K562 (cell line): ENCODE measurements around the gene SLC1A2. TPM values are rescaled to one million over a fixed set of nuclear protein-coding genes. Genes with fewer than 3 reads are reported as not detected.

ENCODE experiments used
- ATAC-seq: fragments of 200-7000 bp; cut with Tn5 transposase; 3 replicates; pipeline ENCODE4 v1.9.1; 2020; ENCODE audit warnings: moderate library complexity
- BruUV-seq: library from RNA; stranded (reverse); fragments of 400-500 nt; replicated peaks from 2 replicates; lab custom pipeline; 2021; lab: Mats Ljungman, UMichigan
- CTCF ChIA-PET: fragments of 300-600 bp; formaldehyde crosslinking; extraction: SDS; loops from one replicate; lab custom pipeline; 2021; ENCODE audit warnings: low intra/inter-chr PET ratio; lab: Yijun Ruan, JAX
- POLR2A ChIA-PET: fragments of 300-600, 350-650 bp; sonication (Branson Sonifier 250); formaldehyde crosslinking; extraction: SDS; loops from one replicate; lab custom pipeline; 2021; ENCODE audit warnings: antibody characterized with exemption, inconsistent platforms; lab: Yijun Ruan, JAX
- DNase-seq, 4 experiments: peaks; one replicate each; pipeline versions ENCODE4 v3.0.0 to v3.0.0-alpha.2; 2011 to 2018; ENCODE audit warnings: low spot score in 3 of 4, mixed read lengths in 3 of 4; ENCODE audit errors: extremely low read depth in 1 of 4
- FAIRE-seq: peaks from 2 replicates; lab custom pipeline; 2011; peaks lifted over from hg19 to GRCh38; lab: Jason Lieb, UNC
- H2AFZ ChIP-seq: 2 replicates; pipeline ENCODE4 v1.6.0; 2011; ENCODE audit warnings: low read depth, low read length, control low read depth, inconsistent platforms
- H3K27ac ChIP-seq: fragments of 200-600 bp; 3 replicates; pipeline ENCODE4 v1.8.0; 2011; ENCODE audit warnings: low read depth, mild to moderate bottlenecking, control low read depth, inconsistent platforms, low read length, moderate library complexity, mixed read lengths; ENCODE audit errors: extremely low read depth
- H3K27me3 ChIP-seq, 2 experiments: fragments of 300-600 bp in 1 of 2; 2 replicates in 1 of 2; 3 replicates in 1 of 2; pipeline versions ENCODE4 v1.6.0 to v1.8.0; 2011; ENCODE audit warnings: inconsistent platforms in 2 of 2, low read length in 2 of 2, mild to moderate bottlenecking in 1 of 2, mixed read lengths in 1 of 2, moderate library complexity in 1 of 2; ENCODE audit not compliant: control insufficient read depth in 2 of 2, insufficient read depth in 2 of 2
- H3K36me3 ChIP-seq: fragments of 300-600 bp; 3 replicates; pipeline ENCODE4 v1.8.0; 2011; ENCODE audit warnings: mild to moderate bottlenecking, low read length, inconsistent platforms; ENCODE audit not compliant: control insufficient read depth, insufficient read depth
- H3K4me1 ChIP-seq, 2 experiments: fragments of 200-600 bp in 1 of 2; replicated peaks in 1 of 2; 2 replicates in 1 of 2; 3 replicates in 1 of 2; pipeline versions ENCODE4 v1.5.1 to v1.8.0; 2011; ENCODE audit warnings: inconsistent platforms in 2 of 2, low read length in 2 of 2, mild to moderate bottlenecking in 1 of 2, mixed read lengths in 1 of 2, moderate library complexity in 1 of 2; ENCODE audit not compliant: control insufficient read depth in 2 of 2, insufficient read depth in 2 of 2
- H3K4me2 ChIP-seq: 2 replicates; pipeline ENCODE4 v1.6.1; 2011; ENCODE audit warnings: low read length, control low read depth, inconsistent platforms, mixed read lengths; ENCODE audit not compliant: insufficient read depth
- H3K4me3 ChIP-seq: fragments of 200-600 bp; sonication (generic), shearing (Covaris generic); 2 replicates; pipeline ENCODE4 v1.5.1; 2016; ENCODE audit warnings: control low read depth, inconsistent platforms
- H3K79me2 ChIP-seq: fragments of 200-600 bp; 3 replicates; pipeline ENCODE4 v1.8.0; 2011; ENCODE audit warnings: low read length, inconsistent platforms; ENCODE audit not compliant: control insufficient read depth, insufficient read depth
- H3K9ac ChIP-seq, 2 experiments: 2 replicates each; pipeline versions ENCODE4 v1.6.0 to v1.6.1; 2011; ENCODE audit warnings: low read depth in 2 of 2, low read length in 2 of 2, control low read depth in 1 of 2, inconsistent platforms in 1 of 2, mild to moderate bottlenecking in 1 of 2, mixed read lengths in 1 of 2; ENCODE audit not compliant: insufficient read depth in 1 of 2
- H3K9me1 ChIP-seq: one replicate; pipeline ENCODE4 v1.6.0; 2011; ENCODE audit warnings: inconsistent platforms, mild to moderate bottlenecking, low read length, moderate library complexity; ENCODE audit not compliant: control insufficient read depth, insufficient read depth
- H3K9me3 ChIP-seq: replicated peaks from 2 replicates; pipeline ENCODE4 v1.5.1; 2011; ENCODE audit warnings: low read depth, low read length, inconsistent platforms; ENCODE audit not compliant: control insufficient read depth, insufficient read depth
- H4K20me1 ChIP-seq: replicated peaks from 2 replicates; pipeline ENCODE4 v1.6.1; 2011; ENCODE audit warnings: low read length, inconsistent platforms, mixed read lengths; ENCODE audit not compliant: control insufficient read depth, insufficient read depth
- ATF4 ChIP-seq: fragments of 450-650 bp; formaldehyde crosslinking; IDR thresholded peaks from 2 replicates; pipeline ENCODE4 v1.4.0; 2022; ENCODE audit warnings: mild to moderate bottlenecking, moderate library complexity
- PRPF4 ChIP-seq: fragments of 200-400 bp; formaldehyde crosslinking; IDR thresholded peaks from one replicate; pipeline ENCODE4 v1.6.1; 2017; ENCODE audit warnings: low read length, low read depth, mild to moderate bottlenecking; ENCODE audit not compliant: insufficient read depth, poor library complexity, severe bottlenecking
- RUNX1 ChIP-seq: sonication (generic); IDR thresholded peaks from 2 replicates; pipeline ENCODE4 v1.6.1; 2016; ENCODE audit warnings: antibody characterized with exemption, low read depth
- ZNF316 ChIP-seq: fragments of 450-650 bp; IDR thresholded peaks from 2 replicates; pipeline ENCODE4 v1.6.1; 2016
- ZNF551 ChIP-seq: fragments of 250-450 bp; sonication (Bioruptor Pico); IDR thresholded peaks from 2 replicates; pipeline ENCODE4 v1.5.0; 2021; ENCODE audit warnings: mild to moderate bottlenecking, moderate library complexity
- WGBS: fragments of 100-300 bp; shearing (Covaris generic); methylation state at CpG from one replicate; pipeline ENCODE4 v1.1.6; 2016; ENCODE audit warnings: low coverage, mixed read lengths; ENCODE audit not compliant: insufficient coverage; ENCODE audit errors: missing lambda C conversion rate; 5-methylcytosine and 5-hydroxymethylcytosine counted together
- in situ Hi-C: fragments of 300-500 bp; cut with MboI; formaldehyde crosslinking; loops from 4 replicates; pipeline ENCODE4 v1.15.0; 2018; ENCODE audit warnings: inconsistent platforms, mixed read lengths
- intact Hi-C: fragments of 100-400 bp; cut with micrococcal nuclease; formaldehyde crosslinking; loops from 2 replicates; pipeline ENCODE4 v1.14.2; 2022
- polyA plus RNA-seq, 8 experiments: library from polyadenylated mRNA; depleted of rRNA in 4 of 8; stranded (reverse) in 5 of 8; unstranded in 3 of 8; fragments of >200 nt; fragmentation: Nextera tagmentation in 2 of 8; fragmentation: Illumina TruSeq in 1 of 8; extraction: Ambion mirVana in 2 of 8; extraction: Trizol in 1 of 8; gene quantifications; 2 replicates each; pipeline versions ENCODE4 v1.2.1 to v1.2.3, GENCODE V29; 2011 to 2014; ENCODE audit warnings: inconsistent platforms in 1 of 8, missing spikeins in 1 of 8
- total RNA-seq, 7 experiments: library from RNA; depleted of rRNA in 6 of 7; stranded (reverse); fragments of >200 nt in 6 of 7; fragmentation: Illumina TruSeq in 2 of 7; extraction: Trizol in 2 of 7; gene quantifications; 2 replicates each; pipeline versions ENCODE4 v1.2.1 to v1.2.3, GENCODE V29; 2011 to 2021; ENCODE audit warnings: low replicate concordance in 1 of 7
- TF ChIP-seq, protein P1 (sequence below): sonication (generic); formaldehyde crosslinking; IDR thresholded peaks from 2 replicates; pipeline ENCODE4 v1.8.0; 2023; ENCODE audit warnings: missing genetic modification reagents, mild to moderate bottlenecking, borderline replicate concordance

The SLC1A2 gene
- total and polyA plus RNA-seq, 9 of the 15 experiments (the other 6 are each of a cell fraction or from before 2014, with no cell fraction given), result 0.03 to 0.07 (median 0.04) TPM; not detected in 5

DNA sequence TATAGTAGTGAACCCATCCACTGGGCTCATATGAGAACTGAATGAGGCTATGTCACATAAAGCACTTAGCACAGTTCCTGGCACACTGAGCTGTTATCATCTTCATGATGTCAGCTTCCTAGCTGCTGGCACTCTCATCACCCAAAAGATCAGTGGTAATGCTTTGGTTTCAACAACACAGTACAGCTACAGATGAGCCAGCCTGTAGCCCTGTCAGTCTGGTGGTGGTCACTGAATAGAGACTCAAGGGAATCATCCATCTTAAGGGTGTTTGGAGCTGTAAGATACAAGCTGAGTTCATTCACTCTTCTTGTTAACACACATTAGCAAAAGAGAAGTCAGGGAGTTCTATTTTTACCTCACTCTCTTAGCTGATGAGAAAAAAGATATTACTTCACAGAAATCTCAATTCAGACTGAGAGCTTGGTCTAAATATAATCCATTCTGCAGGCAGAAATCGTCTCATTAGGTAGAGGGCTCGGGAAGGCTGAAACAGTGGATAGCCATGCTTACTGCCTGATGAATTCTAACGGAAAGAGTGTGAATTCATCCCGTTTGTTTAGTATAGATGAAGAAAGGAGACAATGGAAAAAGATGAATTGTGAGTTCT, 6.3 kb upstream of the SLC1A2 start:
- Histone ChIP-seq H3K4me1 (no peaks in the 10 kb centered on the region), H3K79me2 (no peaks in the 10 kb centered on the region), H3K4me2 (no peak overlapping the region), H3K4me3 (no peak overlapping the region), H3K27me3 (peaks cover 4% of the 10 kb centered on the region in 2 experiments; a peak in 1 of 5 replicates), H3K27ac (no peak overlapping the region), H2AFZ (no peak overlapping the region), H3K9ac (no peak overlapping the region), H3K9me1 (no peaks in the 10 kb centered on the region), H3K36me3 (no peaks in the 10 kb centered on the region), H4K20me1 (no peaks in the 10 kb centered on the region), H3K9me3 (no peaks in the 10 kb centered on the region)
- in situ Hi-C loops (no loop called here), intact Hi-C loops (no loop called here)
- WGBS, result 0% methylated on average over 4 of the region's 4 CpGs
- no TSS peak for BruUV-seq
- no peak for ATAC-seq
- POLR2A ChIA-PET, result no interaction called here
- no peak for DNase-seq
- no peak for TF ChIP-seq RUNX1
- TF ChIP-seq ZNF551, result no peak
- no peak for TF ChIP-seq ZNF316
- CTCF ChIA-PET, result interaction anchor here (0.7 kb wide), 1 partner anchor 53 kb away, joined by 3 read pairs; no protein-coding TSS in a partner anchor
- no peak for FAIRE-seq

DNA sequence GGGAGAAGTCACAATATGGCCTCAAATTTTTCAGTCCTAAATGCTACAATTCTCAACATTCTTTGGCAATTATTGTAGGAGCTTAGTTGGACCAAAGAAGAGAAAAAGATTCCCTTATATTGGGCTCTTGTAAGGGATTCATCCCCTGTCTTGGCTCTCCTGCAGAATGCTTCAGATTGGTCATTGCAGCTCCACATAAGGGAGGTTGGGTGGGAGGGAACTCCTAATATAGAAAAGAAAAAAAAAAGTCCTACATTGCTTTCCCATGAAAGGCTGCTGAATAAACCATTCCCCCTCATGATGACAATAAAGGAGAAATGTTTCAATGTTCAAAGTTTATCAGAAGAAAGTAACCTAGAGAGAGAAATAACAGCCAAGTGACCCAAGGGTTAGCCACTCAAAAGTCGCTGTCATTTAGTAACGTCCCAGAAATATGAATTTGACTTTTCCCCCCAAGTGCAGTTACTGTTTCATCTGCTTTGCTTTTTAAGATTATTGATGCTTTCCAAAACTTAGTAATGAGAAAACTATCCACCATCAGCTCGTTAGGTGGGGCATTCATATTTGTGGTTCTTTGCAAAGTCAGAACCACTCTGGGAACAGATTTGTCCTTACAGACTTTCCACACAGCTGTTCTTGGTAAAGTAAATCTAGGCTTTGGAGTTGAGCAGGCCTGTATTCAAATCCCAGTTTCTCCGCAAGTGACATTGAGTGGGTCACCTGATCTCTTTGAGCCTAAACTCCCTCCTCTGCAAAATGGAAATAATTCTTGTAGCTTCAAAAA, 5.0 kb upstream of the SLC1A2 start:
- CTCF ChIA-PET, result no interaction called here
- Histone ChIP-seq H3K4me1 (peaks cover 0 to 9% of the 10 kb centered on the region in 2 experiments; a peak in 1 of 5 replicates), H3K4me3 (no peak overlapping the region), H3K27ac (no peak overlapping the region), H3K9me1 (no peaks in the 10 kb centered on the region), H3K27me3 (peaks cover 11 to 16% of the 10 kb centered on the region in 2 experiments; a peak in 4 of 5 replicates), H3K9me3 (no peaks in the 10 kb centered on the region), H3K79me2 (no peaks in the 10 kb centered on the region), H2AFZ (no peak overlapping the region), H3K9ac (no peak overlapping the region), H3K36me3 (no peaks in the 10 kb centered on the region), H4K20me1 (no peaks in the 10 kb centered on the region), H3K4me2 (no peak overlapping the region)
- FAIRE-seq, result no peak
- in situ Hi-C loops (no loop called here), intact Hi-C loops (no loop called here)
- no peak for DNase-seq
- no peak for ATAC-seq
- BruUV-seq, result no TSS peak
- 0% methylated on average over 4 of the region's 4 CpGs for WGBS
- POLR2A ChIA-PET, result interaction anchor here (0.5 to 1.4 kb wide), 5 partner anchors 10 to 394 kb away, joined by 3 read pairs; no protein-coding TSS in a partner anchor
- TF ChIP-seq, protein P1, sequence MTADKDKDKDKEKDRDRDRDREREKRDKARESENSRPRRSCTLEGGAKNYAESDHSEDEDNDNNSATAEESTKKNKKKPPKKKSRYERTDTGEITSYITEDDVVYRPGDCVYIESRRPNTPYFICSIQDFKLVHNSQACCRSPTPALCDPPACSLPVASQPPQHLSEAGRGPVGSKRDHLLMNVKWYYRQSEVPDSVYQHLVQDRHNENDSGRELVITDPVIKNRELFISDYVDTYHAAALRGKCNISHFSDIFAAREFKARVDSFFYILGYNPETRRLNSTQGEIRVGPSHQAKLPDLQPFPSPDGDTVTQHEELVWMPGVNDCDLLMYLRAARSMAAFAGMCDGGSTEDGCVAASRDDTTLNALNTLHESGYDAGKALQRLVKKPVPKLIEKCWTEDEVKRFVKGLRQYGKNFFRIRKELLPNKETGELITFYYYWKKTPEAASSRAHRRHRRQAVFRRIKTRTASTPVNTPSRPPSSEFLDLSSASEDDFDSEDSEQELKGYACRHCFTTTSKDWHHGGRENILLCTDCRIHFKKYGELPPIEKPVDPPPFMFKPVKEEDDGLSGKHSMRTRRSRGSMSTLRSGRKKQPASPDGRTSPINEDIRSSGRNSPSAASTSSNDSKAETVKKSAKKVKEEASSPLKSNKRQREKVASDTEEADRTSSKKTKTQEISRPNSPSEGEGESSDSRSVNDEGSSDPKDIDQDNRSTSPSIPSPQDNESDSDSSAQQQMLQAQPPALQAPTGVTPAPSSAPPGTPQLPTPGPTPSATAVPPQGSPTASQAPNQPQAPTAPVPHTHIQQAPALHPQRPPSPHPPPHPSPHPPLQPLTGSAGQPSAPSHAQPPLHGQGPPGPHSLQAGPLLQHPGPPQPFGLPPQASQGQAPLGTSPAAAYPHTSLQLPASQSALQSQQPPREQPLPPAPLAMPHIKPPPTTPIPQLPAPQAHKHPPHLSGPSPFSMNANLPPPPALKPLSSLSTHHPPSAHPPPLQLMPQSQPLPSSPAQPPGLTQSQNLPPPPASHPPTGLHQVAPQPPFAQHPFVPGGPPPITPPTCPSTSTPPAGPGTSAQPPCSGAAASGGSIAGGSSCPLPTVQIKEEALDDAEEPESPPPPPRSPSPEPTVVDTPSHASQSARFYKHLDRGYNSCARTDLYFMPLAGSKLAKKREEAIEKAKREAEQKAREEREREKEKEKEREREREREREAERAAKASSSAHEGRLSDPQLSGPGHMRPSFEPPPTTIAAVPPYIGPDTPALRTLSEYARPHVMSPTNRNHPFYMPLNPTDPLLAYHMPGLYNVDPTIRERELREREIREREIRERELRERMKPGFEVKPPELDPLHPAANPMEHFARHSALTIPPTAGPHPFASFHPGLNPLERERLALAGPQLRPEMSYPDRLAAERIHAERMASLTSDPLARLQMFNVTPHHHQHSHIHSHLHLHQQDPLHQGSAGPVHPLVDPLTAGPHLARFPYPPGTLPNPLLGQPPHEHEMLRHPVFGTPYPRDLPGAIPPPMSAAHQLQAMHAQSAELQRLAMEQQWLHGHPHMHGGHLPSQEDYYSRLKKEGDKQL (CRISPR knock-in tag), result no peak
- TF ChIP-seq ATF4 (CRISPR knock-in tag), result no peak
- TF ChIP-seq PRPF4, result no peak
